Measurements from ENCODE around the gene DNAH6.

DNA sequence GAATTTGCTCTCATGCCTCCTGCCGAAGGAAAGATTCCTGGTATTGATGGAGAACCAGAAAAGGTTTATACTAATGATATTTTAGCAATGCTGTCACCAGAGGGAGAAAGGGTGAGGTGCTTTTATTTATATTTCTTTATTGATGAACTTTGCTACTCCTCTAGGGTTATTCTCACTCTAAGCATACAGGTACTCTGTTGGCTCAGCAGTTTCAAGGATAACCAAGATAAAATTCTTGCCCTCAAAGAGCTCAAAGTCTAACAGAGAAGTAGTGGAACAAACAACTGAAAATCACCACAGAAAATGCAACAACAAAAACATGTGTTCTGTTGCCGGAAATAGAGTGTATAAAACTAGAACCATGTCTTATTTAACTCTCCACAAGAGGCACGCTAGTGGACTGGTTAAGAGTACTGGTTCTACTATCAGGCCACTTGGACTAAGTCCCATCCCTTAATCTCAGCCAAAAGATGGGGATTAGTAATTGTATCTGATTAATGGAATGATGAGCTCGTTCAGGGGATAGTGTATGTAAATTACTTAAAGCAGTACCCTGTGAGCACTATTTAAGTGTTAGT lies 103.6 kb downstream of the DNAH6 start:
- TF ChIP-seq CTCF (IDR thresholded peaks at IDR 0.05) (no peak), EP300 (IDR thresholded peaks at IDR 0.05) (no peak)

Data from gastroesophageal sphincter (tissue), 3 donors.